Vagina (tissue), 2 donors: ENCODE data around the gene FBXO39.

Source experiments
- CTCF ChIP-seq, 3 experiments: fragments of 450-650 bp in 2 of 3; fragments of 200-600 bp in 1 of 3; sonication (generic) in 1 of 3; IDR thresholded peaks; one replicate each; pipeline ENCODE4 v1.5.1; 2017 to 2019; ENCODE audit warnings: antibody characterized with exemption in 3 of 3, mild to moderate bottlenecking in 2 of 3, moderate library complexity in 2 of 3
- POLR2A ChIP-seq, 2 donors: fragments of 450-650 bp; IDR thresholded peaks; one replicate each; pipeline ENCODE4 v1.6.1; 2017; ENCODE audit warnings: antibody characterized with exemption in 2 of 2, mild to moderate bottlenecking in 2 of 2, moderate library complexity in 2 of 2

GRCh38 chr17:6755281-6755680 lies 20.7 kb upstream of the FBXO39 start:
- no peak for TF ChIP-seq POLR2A (IDR thresholded peaks at IDR 0.05)
- TF ChIP-seq CTCF (IDR thresholded peaks at IDR 0.05), result no peak
